ENCODE measurements around the gene RFX3.

The RFX3 gene

GRCh38 chr9:3386753-3387152 lies 139.0 kb downstream of the RFX3 start (continued):
- no peak for TF ChIP-seq ZNF18 (tag by site-specific recombination; IDR thresholded peaks at IDR 0.05)
- TF ChIP-seq RBAK (tag by site-specific recombination; IDR thresholded peaks at IDR 0.05), result no peak
- TF ChIP-seq ZBTB8A (tag by site-specific recombination; IDR thresholded peaks at IDR 0.05), result no peak
- TF ChIP-seq ZSCAN18 (tag by site-specific recombination; IDR thresholded peaks at IDR 0.05), result no peak
- no peak for TF ChIP-seq ZNF629 (tag by site-specific recombination; IDR thresholded peaks at IDR 0.05)
- TF ChIP-seq ZBTB17 (tag by site-specific recombination; IDR thresholded peaks at IDR 0.05), result no peak

GRCh38 chr9:3385871-3386270 lies 139.9 kb downstream of the RFX3 start:
- H3K4me3 ChIP-seq (ENCODE audit: low read depth, low read length), result no peak overlapping the region
- CTCF ChIA-PET, result no interaction called here
- H3K36me3 ChIP-seq (ENCODE audit: control insufficient read depth in 2 of 2, insufficient read depth in 1 of 2, low read length in 2 of 2), result no peaks in the 10 kb centered on the region
- TF ChIP-seq ZBTB20 (tag by site-specific recombination; IDR thresholded peaks at IDR 0.05) (no peak), ZNF148 (tag by site-specific recombination; IDR thresholded peaks at IDR 0.05; ENCODE audit: borderline replicate concordance) (no peak), ZNF623 (tag by site-specific recombination; IDR thresholded peaks at IDR 0.05) (no peak), ZNF132 (tag by site-specific recombination; IDR thresholded peaks at IDR 0.05; ENCODE audit: borderline replicate concordance) (no peak)
- H3K9me3 ChIP-seq (ENCODE audit: control insufficient read depth, insufficient read depth, low read depth, low read length), result no peaks in the 10 kb centered on the region
- POLR2A ChIA-PET, result no interaction called here
- H3K27ac ChIP-seq (ENCODE audit: extremely low read depth, low read depth, low read length), result no peak overlapping the region
- no peaks in the 10 kb centered on the region for H3K4me1 ChIP-seq (ENCODE audit: control insufficient read depth, insufficient read depth, low read length)

- Histone ChIP-seq H3K36me3 (ENCODE audit: control insufficient read depth in 2 of 2, insufficient read depth in 1 of 2, low read length in 2 of 2) (no peaks in the 10 kb centered on the region), H3K27ac (ENCODE audit: extremely low read depth, low read depth, low read length) (no peak overlapping the region), H3K4me3 (ENCODE audit: low read depth, low read length) (no peak overlapping the region), H3K9me3 (ENCODE audit: control insufficient read depth, insufficient read depth, low read depth, low read length) (no peaks in the 10 kb centered on the region), H3K4me1 (ENCODE audit: control insufficient read depth, insufficient read depth, low read length) (no peaks in the 10 kb centered on the region)
- CTCF ChIA-PET, result interaction anchor here (0.6 kb wide), 1 partner anchor 514 kb away, joined by 3 read pairs; no protein-coding TSS in a partner anchor
- TF ChIP-seq ZNF830 (tag by site-specific recombination; IDR thresholded peaks at IDR 0.05; ENCODE audit: low read depth), result no peak
- TF ChIP-seq ZNF776 (tag by site-specific recombination; IDR thresholded peaks at IDR 0.05; ENCODE audit: borderline replicate concordance), result no peak
- no peak for TF ChIP-seq ZNF26 (tag by site-specific recombination; IDR thresholded peaks at IDR 0.05)
- no peak for TF ChIP-seq SCRT2 (tag by site-specific recombination; IDR thresholded peaks at IDR 0.05)
- TF ChIP-seq ZNF280C (tag by site-specific recombination; IDR thresholded peaks at IDR 0.05), result no peak
- no peak for TF ChIP-seq CTCF (tag by site-specific recombination; IDR thresholded peaks at IDR 0.05)
- TF ChIP-seq ZNF623 (tag by site-specific recombination; IDR thresholded peaks at IDR 0.05), result no peak
- TF ChIP-seq ZNF37A (tag by site-specific recombination; IDR thresholded peaks at IDR 0.05), result no peak
- TF ChIP-seq ZNF514 (tag by site-specific recombination; IDR thresholded peaks at IDR 0.05), result no peak
- TF ChIP-seq ZSCAN4 (tag by site-specific recombination; IDR thresholded peaks at IDR 0.05), result no peak
- TF ChIP-seq ZNF571 (tag by site-specific recombination; IDR thresholded peaks at IDR 0.05), result no peak
- POLR2A ChIA-PET, result no interaction called here
Observed at GRCh38 chr9:3371842-3372241, 154.0 kb downstream of the RFX3 start.
